Activated CD4-positive, CD25-positive, alpha-beta regulatory T cell (primary cell): Measurements from ENCODE around the gene CRYBB2.
"Not testable (repeated sequence)": the region's sequence is repeated elsewhere in the genome, so short reads cannot be mapped to it uniquely, and the experiment has no call there.

ENCODE experiments used
- DNase-seq, 4 experiments: peaks; one replicate each; lab custom pipeline; 2025; lab: John Stamatoyannopoulos, UW

Gene CRYBB2

DNA sequence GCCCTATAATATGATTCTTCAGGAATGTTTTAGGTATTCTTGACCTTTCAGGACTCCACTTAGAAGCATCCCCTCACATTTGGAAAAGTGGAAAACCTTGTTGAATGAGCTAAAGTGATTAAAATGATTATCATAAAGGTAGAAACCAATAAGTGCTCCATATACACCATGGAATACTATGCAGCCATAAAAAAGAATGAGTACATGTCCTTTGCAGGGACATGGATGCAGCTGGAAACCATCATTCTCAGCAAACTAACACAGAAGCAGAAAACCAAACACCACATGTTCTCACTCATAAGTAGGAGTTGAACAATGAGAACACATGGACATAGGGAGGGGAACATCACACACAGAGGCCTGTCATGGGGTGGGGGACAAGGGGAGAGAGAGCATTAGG is 14.3 kb downstream of the CRYBB2 start:
- DNase-seq = not testable (repeated sequence)

DNA sequence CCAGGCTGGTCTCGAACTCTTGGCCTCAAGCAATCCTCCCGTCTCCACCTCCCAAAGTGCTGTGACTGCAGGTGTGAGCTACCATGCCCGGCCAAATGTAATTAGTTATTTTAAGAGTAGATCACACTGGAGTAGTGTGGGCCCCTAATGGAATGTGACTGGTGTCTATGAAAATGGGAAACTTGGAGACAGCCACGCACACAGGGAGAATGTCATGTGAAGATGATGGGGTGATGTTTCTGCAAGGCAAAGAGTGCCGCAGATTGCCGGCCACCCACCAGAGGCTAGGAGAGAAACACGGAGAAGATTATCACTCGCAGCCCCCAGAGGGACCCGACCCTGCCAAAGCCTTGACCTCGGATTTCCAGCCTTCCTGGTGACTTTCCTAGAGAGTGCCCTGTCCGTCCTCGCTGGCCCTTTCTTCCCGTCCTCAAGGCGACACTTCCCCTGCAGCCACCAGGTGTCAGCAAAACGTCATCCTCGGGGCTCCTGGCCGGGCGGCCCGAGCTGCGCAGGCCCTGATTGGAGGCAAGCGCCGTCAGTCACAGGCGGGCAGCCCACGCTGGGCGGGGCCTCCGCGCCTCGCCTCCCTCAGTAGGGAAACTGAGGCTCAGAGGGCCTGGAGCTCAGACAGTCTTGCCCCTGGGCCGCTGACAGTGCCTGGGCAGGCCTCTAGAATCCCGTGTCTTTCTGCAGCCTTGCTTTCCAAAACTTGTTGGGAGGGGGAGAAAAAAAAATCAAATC is 16.3 kb downstream of the CRYBB2 start:
- peak in 2 of 4 experiments; percentile 18 to 22 for DNase-seq

DNA sequence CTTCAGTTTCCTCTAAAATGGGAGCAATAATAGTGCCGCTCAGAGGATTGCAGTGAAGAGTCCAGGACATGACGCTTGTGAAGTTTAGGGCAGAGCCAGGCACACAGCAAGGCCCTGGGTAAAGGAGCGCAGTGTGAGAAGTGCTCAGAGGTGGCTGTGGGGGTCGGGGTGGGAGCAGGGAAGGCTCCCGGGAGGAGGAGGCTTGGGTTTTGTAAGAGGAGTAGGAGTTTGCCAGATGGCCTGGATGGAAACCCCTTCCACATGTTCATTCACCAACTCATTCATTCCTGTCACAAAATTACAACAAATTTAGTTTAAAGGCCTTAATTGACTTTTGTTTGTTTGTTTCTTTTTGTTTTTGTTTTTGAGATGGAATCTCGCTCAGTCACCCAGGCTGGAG is 17.0 kb downstream of the CRYBB2 start:
- DNase-seq = no peak

- no peak for DNase-seq
Observed at GRCh38 chr22:25237503-25237902, 18.1 kb downstream of the CRYBB2 start.

- not testable (repeated sequence) for DNase-seq
Observed at GRCh38 chr22:25238058-25238457, 18.6 kb downstream of the CRYBB2 start.

- not testable (repeated sequence) for DNase-seq
Observed at GRCh38 chr22:25255169-25255568, 35.7 kb downstream of the CRYBB2 start.

GRCh38 chr22:25267567-25267966 is 48.1 kb downstream of the CRYBB2 start:
- not testable (repeated sequence) for DNase-seq

DNA sequence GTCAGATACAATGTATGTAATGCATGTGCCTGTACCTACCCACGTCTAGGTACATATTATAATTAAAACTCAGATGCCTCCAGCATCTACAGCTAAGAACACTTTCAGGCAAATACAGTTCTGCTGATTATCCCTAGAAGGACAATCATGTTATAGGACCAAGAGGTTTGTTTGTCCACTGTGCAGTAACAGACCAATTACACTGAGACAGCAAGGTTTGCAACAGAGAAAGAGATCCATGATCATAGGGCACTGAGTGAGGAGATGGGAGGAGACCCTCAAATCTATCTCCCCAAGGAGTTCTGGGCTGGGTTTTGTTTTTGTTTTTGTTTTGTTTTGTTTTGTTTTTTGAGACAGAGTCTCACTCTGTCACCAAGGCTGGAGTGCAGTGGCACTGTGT is 49.5 kb downstream of the CRYBB2 start:
- DNase-seq = not testable (repeated sequence)

DNA sequence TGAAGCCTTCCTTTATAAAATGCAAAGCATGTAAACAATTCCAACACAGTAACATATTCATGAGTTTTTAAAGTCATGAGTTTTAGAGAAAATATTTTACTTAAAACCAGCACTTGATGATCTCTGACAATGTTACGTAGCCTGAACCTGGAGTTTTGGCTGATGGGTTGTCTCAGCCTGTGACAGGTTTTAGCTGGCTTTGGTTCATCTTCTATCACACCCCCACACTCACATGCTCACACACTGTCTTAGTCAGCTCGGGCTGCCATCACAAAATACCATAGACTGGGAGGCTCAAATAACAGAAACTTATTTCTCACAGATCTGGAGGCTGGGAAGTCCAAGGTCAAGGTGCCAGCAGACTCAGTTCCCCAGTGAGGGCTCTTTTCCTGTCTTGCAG is 50.6 kb downstream of the CRYBB2 start:
- DNase-seq = not testable (repeated sequence)

- DNase-seq = not testable (repeated sequence)
Observed at GRCh38 chr22:25273231-25273630, 53.8 kb downstream of the CRYBB2 start.

GRCh38 chr22:25273928-25274327 is 54.5 kb downstream of the CRYBB2 start:
- DNase-seq = not testable (repeated sequence)

DNA sequence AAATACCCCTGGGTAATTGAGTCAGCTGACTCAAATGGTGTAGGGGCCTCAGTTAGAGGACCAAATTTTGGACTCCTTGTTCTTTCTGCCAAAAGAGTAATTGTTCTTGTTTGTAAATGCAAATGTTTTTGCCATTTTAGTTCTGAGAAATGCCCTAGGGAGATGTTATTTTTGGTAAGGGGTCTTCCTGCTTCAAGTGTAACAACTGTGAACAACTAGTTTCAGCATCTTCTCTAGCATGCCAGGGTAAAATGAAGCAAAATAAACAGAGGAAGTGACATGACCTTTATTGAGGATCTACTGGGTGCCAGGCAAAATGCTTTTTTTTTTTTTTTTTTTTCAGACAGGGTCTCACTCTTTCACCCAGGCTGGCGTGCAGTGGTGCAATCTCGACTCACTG is 60.7 kb downstream of the CRYBB2 start:
- DNase-seq = not testable (repeated sequence)
